HG03060 (cell line): Measurements from ENCODE around the gene CKAP5.
"Not testable (repeated sequence)": the region's sequence is repeated elsewhere in the genome, so short reads cannot be mapped to it uniquely, and the experiment has no call there.

Experiments
- ATAC-seq: cut with Tn5 transposase; IDR thresholded peaks from one replicate; pipeline ENCODE4 v1.9.1; 2021; ENCODE audit warnings: low read depth, moderate number of reproducible peaks; ENCODE audit not compliant: unreplicated experiment

Gene CKAP5

DNA sequence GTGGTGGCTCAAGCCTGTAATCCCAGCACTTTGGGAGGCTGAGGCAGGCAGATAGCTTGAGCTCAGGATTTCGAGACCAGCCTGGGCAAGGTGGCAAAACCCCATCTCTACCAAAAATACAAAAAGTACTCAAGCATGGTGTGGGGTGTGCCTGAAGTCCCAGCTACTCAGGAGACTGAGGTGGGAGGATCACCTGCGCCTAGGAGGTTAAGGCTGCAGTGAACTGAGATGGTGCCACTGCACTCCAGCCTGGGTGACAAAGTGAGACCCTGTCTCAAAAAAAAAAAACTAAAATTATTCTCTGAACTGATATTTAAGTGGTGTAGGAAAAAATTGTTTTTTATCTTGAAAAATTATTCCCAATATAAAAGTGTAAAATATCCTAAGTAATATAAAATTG is 46.4 kb downstream of the CKAP5 start:
- ATAC-seq = not testable (repeated sequence)

DNA sequence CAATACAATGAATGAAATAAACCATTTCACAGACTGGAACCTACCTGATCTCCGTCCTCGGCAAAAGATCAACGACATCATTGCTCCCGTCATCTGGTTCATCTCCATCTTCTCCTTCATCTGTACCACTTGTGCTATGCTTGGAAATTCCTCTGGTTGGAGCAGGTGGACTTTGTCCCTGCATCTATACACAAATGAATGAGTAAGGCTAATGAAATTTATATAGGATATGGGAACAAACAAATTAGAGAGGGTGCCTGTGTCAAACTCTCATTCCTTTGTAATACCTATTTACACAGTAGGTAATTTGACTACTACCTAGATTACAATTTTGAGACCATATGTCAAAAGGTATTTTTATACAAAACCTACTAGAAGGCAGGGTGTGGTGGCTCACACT is 67.7 kb downstream of the CKAP5 start:
- ATAC-seq = no peak

DNA sequence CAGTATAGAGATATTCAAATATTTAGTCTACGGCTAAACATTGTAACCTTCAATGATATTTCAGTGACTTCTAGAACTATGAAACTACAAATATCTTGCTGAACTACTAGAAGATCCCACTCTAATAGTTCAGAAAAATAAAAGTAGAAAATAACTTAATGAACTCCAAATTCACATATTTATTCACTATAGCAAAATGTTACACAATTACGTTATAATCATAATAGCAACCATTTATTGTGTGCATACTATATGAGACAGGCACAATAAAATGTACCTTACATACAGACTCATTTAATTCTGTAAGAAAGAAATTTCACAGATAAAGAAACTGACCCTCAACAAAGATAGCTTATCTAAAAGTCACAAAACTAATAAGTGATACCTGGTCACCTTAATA is 69.2 kb downstream of the CKAP5 start:
- ATAC-seq = no peak

DNA sequence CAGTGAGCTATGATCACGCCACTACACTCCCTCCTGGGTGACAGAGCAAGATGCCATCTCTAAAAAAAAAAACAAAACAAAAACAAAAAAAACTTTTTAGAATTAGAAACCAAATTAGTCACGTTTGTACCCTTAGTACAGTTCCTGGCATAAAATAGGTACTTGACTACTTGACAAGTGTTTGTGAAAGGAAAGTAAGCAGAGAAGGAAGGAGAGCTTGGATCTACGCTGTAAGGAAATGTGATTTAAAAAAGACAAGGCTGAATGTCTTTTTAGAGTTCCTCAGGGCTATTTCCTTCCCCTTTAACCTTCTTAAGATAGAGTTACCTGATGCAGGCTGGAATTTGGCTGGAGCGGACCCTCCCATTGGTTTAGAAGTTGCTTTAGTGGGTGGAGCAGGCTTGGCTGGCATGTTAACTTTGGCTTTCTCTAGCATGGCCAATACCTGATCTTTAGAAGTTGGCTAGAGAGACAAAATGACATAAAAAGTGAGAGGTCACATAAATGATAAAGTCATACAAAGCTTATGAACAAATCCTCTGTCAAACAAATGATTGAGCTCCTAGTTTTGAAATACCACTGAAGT is 76.4 kb downstream of the CKAP5 start:
- no peak for ATAC-seq

DNA sequence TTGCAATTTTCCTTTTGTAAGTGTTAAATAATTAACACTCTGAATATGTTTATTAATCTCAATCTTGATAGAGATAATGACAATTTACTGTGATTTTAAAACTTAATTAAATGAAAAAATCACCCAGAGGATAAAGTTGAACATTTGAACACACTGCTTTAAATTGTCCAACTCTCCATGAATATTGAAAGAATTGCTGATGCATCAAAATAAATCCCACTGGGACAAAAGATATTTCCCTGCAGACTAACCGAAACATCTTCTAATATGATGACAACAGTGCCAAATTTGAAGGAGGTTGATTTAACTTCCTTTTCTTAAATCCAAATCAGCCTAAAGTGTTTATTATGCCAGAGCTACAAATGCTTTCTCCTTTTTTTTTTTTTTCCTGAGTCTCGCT is 79.4 kb downstream of the CKAP5 start:
- ATAC-seq = no peak

DNA sequence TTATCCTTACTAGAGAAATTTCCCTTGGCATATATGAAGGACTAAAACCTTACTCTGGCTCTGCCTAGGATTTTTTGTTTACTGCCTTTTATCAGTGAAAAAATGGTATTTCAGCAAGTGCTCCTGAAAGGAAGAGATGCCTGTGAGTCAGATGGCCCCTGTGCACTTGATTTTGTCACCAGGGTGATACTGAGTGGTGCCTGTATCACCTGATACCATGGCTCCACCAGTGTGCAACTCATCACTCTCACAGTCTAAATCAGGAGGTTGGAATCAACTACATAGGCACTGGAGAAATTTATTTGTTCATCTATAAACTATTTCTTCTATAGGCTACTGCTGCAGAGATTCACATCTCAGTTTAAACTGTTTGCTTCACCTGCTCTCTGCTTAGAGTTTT is 83.8 kb downstream of the CKAP5 start:
- ATAC-seq = no peak

DNA sequence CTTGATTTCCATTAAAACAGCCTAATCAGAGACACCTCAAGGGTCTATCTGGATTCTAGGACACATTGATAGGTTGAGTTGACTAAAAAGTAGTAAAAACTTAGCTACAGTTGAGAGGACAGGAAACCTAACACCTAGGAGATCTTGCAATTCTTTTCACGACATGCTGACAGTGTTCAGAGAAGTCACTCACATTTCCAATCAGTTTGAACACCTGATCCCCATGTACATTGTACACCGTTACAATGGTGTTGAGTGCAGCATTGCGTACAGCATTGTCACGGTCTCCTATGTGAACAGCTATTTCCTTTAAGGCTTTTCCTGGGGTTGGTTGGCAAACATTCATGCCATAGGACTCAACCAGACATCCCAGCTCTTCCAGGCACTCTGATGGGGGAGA is 84.3 kb downstream of the CKAP5 start:
- no peak for ATAC-seq

DNA sequence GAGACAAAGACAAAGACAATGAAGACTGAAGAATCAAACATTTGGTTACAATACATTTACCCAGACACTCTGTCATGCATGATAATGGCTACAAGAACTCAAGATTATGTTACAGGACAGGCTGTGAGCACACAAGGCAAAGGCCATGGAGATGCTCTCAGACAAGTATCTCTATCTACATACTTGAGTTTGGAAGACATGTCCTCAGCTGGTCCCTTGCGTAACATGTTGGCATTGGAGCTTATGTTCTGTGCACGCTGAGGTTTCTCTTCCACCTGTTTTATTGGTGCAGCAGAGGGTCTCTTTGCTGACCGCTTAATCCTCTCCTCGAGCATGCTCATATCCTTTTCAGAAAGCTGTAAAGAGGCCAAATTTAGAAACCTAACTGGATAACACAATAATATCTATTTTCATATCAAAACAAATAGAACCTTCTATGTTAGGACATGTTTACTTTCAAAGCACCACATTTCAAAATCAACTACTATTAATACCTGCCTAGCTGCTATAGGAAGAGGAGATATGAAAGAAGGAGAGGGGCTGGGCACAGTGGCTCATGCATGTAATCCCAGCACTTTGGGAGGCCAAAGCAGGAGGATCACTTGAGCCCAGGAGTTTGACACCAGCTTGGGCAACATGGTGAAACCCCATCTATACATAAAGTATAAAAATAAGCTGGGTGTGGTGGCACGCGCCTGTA is 85.5 kb downstream of the CKAP5 start:
- ATAC-seq = no peak

DNA sequence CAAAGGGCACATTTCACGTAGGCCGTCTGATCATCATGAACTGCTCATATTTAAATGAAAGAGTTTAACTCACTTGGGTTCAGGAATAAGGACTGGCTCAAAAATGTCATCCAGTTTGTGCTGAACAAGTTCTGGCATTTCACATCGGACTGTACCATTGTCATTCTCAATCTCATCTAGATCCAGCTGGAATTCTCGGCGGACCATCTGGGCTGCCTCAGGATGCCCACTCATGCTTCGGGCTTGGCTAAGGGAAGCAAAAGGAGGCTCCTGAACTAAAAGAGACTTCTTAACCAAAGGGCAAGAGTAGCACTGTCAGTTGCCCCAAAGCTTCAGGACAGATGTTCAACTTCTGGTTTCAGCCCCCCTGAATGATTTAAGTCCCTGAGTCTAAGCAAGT is 86.9 kb downstream of the CKAP5 start:
- no peak for ATAC-seq

DNA sequence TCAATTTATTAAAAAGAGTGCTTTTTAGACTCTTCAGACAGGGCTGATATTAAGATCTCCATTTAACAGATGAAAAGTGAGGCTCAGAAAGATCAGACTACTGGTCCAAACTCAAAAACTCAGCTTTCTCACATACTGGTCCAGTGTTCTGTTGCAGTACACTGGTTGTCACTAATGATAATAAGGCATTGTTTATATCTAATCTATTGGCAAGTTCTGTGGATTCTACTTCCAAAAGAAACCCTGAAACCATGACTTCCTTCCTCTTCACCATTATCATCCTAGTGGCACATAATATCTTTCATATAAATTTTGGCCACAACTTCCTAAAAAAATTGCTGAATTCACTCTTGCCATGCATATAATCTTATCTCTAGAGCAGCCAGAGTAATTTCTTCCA is 90.1 kb downstream of the CKAP5 start:
- no peak for ATAC-seq

DNA sequence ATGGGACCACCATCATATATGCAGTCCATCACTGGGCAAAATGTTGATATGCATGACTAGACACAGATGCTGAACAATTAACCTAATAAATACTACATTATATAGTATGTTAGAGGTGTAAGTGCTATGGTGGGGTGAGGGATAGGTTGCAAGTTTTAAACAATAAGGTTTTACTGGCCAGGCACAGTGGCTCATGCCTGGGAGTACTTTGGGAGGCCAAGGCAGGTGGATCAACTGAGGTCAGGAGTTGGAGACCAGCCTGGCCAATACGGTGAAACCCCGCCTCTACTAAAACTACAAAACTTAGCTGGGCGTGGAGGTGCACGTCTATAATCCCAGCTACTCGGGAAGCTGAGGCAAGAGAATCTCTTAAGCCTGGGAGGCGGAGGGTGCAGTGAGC is 98.9 kb downstream of the CKAP5 start:
- no peak for ATAC-seq

DNA sequence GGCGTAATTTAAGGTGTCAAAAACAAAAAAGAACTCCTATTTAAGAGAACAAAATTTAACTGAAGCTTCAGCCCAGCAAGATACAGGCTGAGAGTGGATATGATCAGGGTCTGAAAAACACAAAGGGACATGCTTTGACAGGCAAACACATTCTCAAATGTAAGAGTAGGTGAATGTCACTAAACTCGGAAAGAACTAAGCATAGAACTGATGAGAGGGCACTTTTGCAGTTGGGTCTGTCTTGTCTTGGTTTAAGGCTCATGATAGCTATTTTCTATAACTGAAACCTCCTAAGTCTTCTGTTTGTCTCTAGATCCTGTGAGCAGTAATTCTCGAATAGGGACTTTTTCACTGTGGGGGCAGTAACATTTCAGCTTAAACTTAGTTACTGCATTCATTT is 100.1 kb downstream of the CKAP5 start:
- no peak for ATAC-seq

DNA sequence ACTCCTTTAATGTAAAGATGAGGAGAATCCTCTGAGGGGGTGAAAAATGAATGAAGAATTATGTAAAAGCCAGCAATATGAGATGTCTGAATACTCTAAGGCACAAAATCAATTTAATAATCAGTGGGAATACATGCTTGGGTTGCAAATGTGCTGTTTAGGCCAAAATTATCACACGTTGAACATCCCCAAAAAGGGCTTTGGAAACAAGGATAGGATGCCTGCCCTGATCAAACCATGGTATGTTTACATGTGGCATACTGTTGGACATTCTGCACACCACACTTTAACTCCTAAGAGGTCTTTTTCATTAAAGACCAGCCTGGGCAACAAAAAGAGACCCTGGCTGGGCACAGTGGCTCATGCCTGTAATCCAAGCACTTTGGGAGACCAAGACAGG is 100.8 kb downstream of the CKAP5 start:
- ATAC-seq = no peak

DNA sequence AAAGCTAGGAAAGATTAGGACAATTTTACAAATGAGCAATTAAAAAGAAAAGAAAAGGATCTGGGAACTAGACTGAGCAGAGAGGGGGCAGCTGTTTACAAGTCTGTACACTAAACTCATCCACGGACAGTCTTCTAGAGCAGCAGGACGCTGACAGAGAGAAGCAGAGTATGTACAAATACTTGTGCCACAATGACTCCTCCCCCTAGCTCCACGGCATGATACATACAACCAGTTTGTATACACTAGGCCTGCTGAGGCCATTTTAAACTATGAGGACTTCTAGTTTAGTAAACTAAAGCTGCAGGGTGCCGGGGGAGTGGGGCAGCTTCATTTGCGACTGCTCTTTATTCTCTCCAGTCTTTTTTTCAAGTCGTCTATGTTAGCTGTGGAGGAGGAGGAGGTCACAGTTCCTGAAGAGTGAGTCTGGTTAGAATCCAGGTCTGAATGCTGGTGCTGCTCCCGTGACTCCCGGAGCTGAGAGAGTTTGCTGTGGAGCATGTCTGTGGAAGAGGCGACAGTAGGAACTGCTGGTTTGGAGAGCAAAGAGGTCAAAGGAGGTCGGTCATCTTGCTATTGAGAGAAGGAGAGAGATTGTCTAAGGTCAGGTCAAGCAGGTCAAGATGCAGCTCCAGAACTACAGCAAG is 102.3 kb downstream of the CKAP5 start:
- no peak for ATAC-seq

DNA sequence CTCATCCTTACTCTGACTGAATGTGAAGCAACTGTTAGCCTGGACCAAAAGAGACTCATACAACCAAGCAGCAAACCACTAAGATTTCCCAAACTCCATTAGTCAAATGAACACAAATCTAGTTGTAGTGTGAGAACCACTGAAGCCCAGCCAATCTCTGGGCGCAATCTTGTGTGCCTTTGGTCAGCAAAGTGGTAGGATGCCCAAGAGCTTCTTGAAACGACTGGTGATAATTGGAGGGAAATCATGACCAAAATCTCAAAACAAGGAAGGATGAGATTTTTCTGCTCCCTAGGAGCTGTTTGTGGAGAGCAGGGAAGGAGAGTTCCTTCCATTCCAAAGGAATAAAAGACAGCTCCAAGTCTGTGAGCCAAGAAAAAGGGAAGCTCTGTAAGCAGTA is 103.0 kb downstream of the CKAP5 start:
- no peak for ATAC-seq

DNA sequence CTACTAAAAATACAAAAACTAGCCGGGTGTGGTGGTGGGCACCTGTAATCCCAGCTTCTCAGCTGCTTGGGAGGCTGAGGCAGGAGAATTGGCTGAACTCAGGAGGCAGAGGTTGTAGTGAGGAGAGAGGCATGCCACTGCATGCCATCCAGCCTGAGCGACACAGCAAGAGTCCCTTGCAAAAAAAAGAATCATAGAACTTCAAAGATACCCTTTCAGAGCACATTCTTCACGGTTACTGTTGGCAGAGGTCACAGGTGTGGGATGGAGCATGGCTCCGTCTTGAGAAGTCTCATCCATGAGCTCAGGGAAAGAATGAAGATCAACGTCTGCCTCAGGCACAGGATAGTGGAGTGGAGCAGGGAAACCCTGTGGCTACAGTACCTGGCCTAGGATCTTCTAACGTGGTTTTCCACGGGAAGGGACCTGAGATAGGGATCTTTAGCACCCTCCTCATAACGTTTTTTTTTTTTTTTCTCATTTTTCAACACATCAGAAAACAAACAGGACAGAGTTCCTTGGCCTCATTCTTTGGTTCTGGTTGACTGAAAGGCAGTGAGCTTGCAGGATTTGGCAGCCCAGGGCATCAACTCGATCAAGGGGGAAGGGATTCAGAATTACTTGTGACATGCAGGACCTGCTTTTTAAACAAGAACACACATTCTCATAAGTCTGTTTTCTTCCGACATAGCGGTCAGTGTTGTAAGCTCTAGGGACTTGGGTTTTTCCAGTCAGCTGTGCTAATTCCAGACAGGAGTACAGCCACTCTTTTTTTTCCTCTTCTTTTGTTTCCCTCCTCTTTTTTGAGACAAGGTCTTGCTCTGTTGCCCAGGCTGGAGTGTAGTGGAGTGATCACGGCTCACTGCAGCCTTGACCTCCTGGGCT is 104.2 kb downstream of the CKAP5 start:
- ATAC-seq = no peak

DNA sequence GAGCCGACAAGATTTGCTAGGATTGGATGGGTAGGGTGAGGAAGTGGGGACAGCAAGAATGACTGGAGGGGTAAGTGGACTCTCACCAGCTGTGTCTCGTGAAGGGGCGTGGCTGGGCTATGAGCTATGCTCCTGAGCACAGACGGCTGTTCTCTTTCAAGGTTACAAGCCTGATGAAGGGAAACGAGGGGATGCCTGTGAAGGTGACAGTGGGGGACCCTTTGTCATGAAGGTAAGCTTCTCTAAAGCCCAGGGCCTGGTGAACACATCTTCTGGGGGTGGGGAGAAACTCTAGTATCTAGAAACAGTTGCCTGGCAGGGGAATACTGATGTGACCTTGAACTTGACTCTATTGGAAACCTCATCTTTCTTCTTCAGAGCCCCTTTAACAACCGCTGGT is 107.2 kb downstream of the CKAP5 start:
- no peak for ATAC-seq

DNA sequence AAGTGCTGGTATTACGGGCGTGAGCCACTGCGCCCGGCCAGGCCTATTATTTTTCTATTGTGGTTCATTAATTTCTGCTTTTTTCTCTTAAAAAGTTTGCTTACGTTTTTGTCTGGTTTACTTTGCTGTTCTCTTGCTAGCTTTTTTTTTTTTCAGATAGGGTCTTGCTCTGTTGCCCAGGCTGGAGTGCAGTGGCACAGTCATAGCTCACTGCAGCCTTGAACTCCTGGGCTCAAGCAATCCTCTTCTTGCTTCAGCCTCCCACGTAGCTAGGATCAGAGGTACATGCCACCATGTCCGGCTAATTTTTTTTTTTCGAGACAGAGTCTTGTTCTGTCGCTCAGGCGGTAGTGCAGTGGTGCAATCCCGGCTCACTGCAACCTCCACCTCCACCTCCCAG is 108.4 kb downstream of the CKAP5 start:
- no peak for ATAC-seq

DNA sequence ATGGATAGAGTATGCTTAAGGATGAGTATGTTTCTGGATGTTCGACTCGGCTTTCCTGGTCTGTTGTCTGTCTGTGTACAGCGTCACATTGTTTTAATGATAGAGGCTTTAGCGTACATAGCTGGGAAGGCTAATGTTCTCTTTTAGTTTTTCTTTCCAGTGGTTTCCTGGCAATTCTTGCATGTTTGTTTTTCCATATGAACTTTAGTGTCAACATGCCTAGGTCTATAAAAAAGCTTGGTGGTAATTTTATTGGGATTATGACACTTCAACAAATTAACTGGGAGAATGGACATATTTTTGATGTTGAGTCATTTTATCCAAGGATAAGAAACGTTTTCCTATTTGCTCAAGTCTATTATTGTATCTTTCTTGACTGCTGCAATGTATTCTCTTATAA is 109.5 kb downstream of the CKAP5 start:
- ATAC-seq = no peak

DNA sequence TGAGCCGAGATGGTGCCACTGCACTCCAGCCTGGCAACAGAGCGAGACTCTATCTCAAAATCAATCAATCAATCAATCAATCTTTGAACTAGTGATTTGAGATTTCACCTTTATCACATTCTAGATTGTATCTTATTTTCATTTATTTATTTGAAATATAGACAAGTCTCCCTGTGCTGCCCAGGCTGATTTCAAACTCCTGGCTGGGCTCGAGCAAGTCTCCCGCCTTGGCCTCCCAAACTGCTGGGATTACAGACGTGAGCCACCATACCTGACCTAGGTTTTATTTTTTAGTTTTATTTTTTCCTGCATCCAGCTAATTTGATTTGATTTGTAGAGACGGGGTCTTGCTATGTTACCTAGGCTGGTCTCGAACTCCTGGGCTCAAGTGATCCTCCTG is 109.9 kb downstream of the CKAP5 start:
- no peak for ATAC-seq

DNA sequence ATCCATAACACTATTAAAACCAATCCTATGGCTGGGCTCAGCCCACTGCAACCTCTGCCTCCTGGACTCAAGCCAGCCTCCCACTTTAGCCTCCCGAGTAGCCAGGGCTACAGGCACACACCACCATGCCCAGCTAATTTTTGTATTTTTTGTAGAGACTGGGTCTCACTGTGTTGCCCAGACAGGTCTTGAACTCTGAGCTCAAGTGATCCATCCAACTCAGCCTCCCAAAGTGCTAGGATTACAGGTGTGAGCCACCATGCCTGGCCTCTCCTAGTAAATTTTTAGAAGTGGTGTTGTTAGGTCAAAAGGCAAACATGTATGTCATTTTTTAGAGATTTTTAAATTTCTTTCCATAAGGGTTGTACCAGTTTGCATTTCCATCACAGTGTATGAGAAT is 112.8 kb downstream of the CKAP5 start:
- ATAC-seq = no peak
